RKO (cell line): ENCODE measurements around the gene NET1.

Experiments
- DNase-seq: peaks from one replicate; pipeline ENCODE4 v3.0.0-alpha.2; 2016; ENCODE audit warnings: low spot score

NET1 gene

DNA sequence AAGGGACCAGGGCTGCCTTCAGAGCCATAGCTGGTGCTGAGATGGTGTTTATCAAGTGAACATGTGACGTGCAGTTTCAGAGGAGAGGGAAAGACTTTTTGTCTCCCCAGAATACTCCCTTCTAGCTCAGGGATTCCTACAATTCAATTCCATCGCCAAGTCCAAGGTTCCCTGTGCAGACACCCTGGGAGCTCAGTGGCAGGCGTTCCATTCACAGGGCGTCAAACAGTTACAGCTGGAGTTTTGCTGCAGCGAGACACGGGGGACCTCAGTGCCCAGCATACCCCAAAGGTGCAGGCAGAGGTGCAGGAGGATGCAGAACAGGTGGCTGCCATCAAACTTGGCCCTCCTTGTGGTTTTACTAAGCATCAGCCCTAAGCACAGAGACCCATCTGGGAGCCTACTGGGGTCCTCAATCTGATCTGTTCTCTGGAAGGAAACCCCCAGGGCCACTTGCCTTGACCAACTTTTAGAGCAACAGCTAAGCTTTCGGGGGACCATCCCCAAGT lies 87.9 kb downstream of the NET1 start:
- DNase-seq, result no peak

DNA sequence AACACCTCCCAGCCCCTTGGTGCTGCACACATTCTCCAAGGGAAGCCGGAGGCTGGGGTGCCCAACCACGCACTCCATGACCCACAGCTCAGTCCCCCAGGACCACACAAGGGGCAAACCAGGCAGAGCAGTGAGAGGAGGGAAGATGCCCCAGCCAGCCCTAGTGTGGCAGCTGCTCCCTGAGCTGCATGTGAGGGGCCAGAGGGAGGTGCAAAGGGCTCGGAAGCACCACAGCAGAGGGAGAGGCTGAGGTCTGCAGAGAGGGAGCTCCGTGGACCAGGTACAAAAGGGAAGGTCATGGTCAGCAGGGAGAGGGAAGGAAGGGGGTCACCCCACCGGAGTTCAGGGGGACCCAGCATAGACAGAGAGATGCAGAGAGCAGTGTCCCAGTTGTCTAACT lies 88.6 kb downstream of the NET1 start:
- DNase-seq, result no peak

DNA sequence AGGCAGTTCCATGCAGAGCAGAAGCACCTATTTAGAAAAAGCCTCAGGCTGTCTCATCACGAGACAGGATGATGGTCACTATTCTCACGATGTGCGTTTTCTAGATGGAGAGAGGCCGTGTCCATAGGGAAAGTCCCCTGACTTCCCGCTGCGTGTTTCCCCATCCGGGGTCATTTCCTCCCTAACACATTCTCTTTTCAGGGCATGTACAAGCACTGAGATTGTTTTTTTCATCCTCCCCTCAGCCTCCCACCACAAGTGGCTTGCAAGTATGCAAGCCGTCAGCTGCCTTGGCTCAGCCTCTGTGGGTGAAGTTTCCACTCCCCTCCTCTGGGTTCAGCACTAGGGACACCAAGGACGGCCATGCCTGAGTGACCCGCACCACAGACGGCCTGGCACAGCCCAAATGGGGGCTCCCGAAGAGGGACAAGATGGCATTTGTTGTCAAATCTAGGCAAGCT lies 89.7 kb downstream of the NET1 start:
- no peak for DNase-seq

DNA sequence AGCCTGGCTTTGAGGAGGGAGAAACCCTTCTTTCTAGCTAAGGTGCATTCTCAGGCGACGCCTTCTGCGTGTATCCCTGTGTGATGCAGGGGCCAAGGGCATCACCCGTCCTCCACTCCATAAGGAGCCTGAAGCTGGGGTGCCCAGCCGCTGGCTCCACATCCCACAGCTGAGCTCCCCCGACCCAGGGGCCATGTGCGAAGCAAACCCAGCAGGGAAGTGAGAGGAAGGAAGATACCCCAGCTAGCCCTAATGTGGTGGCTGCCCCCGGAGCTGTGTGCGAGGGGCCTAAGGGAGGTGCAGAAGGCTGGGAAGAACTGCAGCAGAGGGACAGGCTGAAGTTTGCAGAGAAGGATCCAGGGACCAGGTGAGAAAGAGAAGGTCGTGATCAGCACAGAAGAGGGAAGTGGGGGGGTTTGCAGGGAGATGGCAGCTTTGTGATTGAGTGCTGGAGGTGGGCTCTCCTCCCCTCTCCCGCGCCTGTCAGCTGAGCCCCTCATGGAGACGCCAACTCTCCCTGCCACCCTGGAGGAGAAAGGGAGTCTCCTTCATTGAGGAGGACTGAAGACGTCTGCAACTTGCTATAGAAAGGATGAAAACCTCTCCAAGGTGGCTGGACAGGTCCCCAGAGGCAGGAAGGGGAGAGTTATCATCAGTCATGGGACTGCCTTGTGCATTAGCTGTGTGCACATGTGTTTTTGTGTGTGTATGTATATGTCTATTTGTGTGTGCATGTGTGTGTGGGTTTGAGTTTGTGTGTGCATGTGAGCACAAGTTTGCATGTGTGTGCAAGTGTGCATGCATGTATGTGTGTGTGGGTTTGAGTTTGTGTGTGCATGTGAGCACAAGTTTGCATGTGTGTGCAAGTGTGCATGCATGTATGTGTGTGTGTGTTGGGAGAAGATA lies 90.5 kb downstream of the NET1 start:
- DNase-seq, result no peak

DNA sequence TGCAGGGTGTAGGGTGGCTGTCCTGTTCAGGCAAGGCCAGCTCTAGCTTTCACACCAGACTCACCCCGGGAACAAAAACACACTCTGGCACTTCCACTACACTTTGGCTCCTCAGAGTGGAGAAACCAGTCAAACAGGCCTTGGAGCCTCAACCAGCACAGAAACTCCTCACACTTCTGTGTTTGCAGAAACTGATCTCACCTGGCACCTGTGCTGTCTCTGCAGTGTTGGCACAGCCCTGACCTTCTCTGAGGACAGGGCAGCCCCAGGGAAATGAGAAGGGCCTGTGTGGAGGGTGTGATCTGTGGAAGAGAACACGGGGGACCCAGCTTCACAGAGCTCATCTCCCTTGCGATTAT lies 91.1 kb downstream of the NET1 start:
- no peak for DNase-seq

DNA sequence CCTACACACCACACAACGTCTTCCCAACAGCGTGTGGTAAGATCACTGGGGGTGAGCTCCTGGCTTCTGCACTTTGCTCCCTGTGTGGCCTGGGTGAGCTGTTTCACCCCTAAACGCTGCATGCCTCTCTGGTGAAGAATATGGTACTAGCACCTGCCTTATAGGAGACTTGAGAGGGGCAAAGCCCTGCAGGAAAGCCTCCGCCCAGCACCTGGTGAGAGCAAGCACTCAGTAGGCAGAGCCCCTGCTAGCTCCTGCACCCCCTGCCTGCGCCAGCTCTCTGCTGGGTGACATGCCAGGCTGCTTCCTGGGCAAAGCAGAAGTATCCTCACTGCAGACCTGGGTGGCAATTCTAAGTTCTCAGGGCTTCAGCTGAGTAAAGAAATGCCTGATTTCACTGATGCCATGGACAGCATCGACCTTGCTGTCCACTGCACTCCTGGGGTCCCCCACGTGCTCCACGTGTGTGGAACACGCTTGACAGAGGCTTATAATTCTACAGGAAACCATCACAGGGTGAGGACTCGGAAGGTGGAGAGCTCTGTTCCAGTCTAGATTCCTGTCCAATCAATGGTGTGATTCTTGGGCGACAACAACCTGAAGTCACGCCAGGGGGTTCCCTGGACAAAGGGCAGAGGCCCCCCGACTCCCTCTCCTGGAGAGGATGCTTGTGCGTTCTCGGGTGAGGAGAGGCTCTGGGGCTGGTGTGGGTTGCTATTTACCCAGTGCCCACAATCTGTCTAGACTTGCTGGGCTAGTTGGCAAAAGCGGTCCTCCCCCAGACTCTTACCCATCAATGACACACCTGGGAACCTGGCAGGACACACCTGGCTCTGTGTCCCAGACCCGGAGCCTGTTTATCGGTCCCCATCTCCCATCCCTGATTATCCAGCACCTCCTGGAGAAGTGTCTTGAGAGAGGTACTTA lies 92.1 kb downstream of the NET1 start:
- DNase-seq, result no peak

DNA sequence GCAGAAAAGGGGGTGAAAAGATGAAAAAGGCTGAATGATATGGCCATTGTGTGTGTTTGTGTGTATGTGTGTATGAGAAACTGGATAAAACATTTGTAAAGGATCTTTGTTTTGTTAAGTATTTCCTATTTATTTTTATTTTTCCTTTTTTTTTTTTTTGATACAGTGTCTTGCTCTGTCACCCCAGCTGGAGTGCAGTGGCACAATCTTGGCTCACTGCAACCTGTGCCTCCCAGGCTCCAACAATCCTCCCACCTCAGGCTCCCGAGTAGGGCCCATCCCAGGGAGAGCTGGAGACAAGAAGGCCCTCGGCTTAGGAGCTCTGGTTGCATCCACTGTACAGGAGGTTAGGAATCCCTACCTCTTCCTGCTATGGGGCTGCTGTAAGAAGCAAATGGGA lies 93.9 kb downstream of the NET1 start:
- no peak for DNase-seq

DNA sequence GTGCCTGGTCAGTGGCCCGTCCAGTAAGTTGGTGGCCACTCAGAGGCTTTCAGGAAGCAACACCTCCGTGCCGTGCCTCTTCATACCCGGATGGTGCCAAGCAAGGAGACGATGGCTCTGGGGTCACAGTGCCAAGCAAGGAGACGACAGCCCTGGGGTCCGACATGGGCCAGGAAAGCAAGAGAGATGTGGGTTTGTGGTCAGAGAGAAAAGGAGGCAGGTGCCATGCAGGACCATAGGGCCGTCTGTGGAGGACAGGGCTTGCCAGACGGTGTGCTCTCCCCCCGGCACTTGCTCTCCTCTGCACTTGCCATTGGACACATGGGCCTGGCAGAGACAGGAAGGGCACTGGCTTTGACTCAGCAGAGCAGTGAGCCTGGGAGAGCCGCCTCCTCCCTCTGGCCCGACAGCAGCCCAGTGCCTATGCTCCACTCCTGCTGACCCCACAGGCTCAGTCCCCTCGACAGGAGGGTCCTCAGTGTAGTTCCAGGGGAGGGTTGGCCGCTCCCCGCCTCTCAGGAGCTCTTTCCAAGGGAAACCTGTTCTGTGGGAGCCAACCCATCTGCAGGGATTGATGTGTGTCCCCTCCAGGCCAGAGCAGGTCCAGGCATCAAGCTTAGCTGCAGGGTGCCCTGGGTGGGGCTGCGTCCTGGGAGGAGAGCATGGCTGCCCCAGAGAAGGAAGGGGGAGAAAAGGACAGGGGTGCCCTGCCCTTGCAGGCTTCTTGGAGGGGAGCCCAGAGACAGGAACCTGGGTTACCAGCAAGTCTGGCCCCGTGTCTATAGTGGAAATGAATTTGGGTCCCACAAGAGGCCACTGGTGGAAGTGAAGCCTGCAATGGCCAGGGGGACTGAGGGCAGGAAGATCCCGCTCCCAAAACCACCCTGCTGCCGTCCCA lies 94.6 kb downstream of the NET1 start:
- DNase-seq, result no peak

DNA sequence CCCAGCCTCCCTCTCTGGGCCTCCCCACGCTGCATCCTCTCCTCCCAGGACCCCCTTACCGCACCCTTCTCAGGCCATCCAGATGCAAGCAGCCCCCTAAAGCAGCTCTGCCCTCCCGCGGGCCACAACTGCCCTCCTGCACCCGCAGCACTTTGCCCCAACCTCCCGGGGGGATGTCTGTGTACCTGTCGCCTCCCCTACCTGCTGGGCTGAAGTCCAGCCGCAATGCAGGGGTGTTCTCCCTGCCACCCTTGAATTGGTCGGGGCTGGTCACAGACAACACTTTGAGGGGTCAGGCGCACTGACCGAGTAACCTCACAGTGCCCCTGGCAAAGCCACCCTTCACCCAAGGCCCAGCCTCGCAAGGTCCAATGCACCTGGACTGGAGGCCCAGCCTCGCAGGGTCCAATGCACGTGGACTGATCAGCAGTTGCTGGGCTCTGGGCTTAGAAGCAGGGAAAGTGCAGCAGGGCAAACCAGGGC lies 95.3 kb downstream of the NET1 start:
- no peak for DNase-seq

DNA sequence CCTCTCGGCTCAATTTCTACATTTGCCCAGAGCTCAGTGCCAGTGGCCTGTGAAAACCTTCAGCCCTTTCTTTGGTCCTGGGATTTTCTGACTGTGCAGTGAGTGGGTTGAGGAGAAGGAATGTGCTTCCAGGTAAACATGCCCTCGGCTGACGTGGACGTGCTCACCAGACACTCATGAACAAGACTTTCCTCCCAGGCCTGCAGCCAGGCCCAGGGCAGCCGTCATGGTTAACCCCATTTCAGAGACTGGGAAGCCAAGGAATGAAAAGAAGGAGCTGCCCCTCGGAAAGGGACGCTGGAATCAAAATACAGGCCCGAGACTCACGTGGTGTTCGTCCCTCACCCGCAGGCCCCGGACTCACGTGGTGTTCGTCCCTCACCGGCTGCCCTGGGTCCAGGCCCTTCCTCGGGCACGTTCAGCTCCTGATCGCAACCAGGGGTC lies 95.8 kb downstream of the NET1 start:
- no peak for DNase-seq
